H1 (cell line): ENCODE results near the gene CACNA2D3.

Source experiments
- HDAC6 ChIP-seq: IDR thresholded peaks from one replicate; pipeline ENCODE4 v1.7.1; 2012; ENCODE audit warnings: low read depth, mild to moderate bottlenecking, inconsistent platforms, low read length, moderate library complexity
- RXRA ChIP-seq: IDR thresholded peaks from 2 replicates; pipeline ENCODE4 v1.6.1; 2011; ENCODE audit warnings: low read depth, mild to moderate bottlenecking, low read length, moderate library complexity; ENCODE audit not compliant: insufficient read depth
- SIN3A ChIP-seq, 2 experiments: IDR thresholded peaks in 1 of 2; conservative IDR thresholded peaks in 1 of 2; 2 replicates each; pipeline ENCODE4 v1.6.1; 2011 to 2012; ENCODE audit warnings: low read length in 2 of 2, improper control_type of control experiment in 1 of 2, low read depth in 1 of 2, mild to moderate bottlenecking in 1 of 2

DNA sequence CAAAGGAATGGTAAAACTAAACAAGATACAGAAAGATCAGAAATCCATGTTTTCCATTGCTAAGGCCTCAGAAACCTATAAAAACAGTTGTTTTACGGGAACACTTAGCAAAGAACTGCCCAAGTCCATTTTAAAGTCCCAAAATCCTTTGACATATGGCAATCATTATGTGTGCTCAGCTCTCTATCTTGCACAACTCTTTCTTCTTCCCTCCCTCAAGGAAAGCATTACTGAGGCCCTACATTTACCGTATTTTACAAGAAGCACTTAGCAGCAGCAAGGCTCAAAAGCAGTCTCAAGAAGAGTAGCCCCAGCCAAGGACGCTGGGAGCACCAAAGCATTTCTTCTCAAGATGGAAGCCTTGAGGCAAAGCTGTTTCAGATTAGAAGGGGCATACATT is 975.1 kb downstream of the CACNA2D3 start:
- TF ChIP-seq SIN3A (conservative IDR thresholded peaks at IDR 0.05 in 1 of 2, IDR thresholded peaks at IDR 0.05 in 1 of 2; ENCODE audit: low read depth in 1 of 2, low read length in 2 of 2) (no peak), RXRA (no peak), HDAC6 (no peak)
